Transverse colon (tissue), 4 donors: ENCODE results near the gene ENKUR.

Source experiments
- CTCF ChIP-seq, 5 experiments: fragments of 200-600 bp in 3 of 5; fragments of 450-650 bp in 2 of 5; sonication (generic) in 3 of 5; IDR thresholded peaks; 1 replicate in 2 of 5; 2 replicates in 3 of 5; pipeline ENCODE4 v1.5.1; 2016 to 2017; ENCODE audit warnings: antibody characterized with exemption in 5 of 5, inconsistent platforms in 3 of 5, mild to moderate bottlenecking in 2 of 5, moderate library complexity in 1 of 5
- POLR2AphosphoS5 ChIP-seq, 3 donors: sonication (generic); formaldehyde crosslinking; IDR thresholded peaks; one replicate each; pipeline ENCODE4 v1.6.1; 2016; ENCODE audit warnings: antibody characterized with exemption in 3 of 3

GRCh38 chr10:25028711-25029110 lies 12.8 kb upstream of the ENKUR start:
- TF ChIP-seq POLR2AphosphoS5 (IDR thresholded peaks at IDR 0.05) (no peak), CTCF (IDR thresholded peaks at IDR 0.05) (no peak)
